ENCODE data around the gene DPF3. TPM values are rescaled to one million over a fixed set of nuclear protein-coding genes. Genes with fewer than 3 reads are reported as not detected.

DPF3 gene
- total RNA-seq, 1 experiment from 2014 or later: not detected

DNA sequence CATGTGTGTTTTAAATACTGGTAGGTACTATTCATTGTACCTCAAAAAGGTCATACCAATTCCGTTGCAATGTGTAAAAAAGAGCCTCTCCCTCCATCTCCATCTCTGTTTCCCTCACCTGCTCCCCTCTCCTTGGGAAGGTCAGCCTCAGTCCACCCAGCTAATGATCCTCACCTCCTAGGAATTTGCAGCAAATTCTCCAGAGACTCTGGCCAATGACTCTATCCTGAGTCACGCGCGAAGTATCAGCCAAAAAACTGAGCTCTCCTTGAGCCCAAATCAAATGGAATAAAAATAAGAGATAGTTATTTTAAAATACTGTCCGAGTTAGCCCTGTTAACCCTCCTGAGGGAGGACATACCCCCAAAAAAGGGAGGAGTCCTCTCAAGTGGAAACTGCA is 148.4 kb downstream of the DPF3 start:
- in situ Hi-C loops (cut with HindIII; ENCODE audit: low pct_unique_long_range_greater_than_20kb, low sequenced_read_pairs): no loop called here
- Histone ChIP-seq H3K4me3 (ENCODE audit: low read depth in 2 of 2, low read length in 2 of 2) (no peak overlapping the region), H3K27ac (ENCODE audit: low read length) (no peak overlapping the region), H3K36me3 (ENCODE audit: control insufficient read depth, insufficient read depth, low read length) (no peaks in the 10 kb centered on the region), H3K4me1 (ENCODE audit: control insufficient read depth, insufficient read depth, low read length) (no peaks in the 10 kb centered on the region), H3K9me3 (ENCODE audit: control insufficient read depth, insufficient read depth, low read depth, low read length) (no peaks in the 10 kb centered on the region), H3K27me3 (ENCODE audit: control insufficient read depth, insufficient read depth, low read length) (no peaks in the 10 kb centered on the region)
- no peak for ATAC-seq
- TF ChIP-seq SIN3A (IDR thresholded peaks at IDR 0.05; ENCODE audit: borderline replicate concordance, insufficient read depth, low read depth, low read length) (no peak), POLR2AphosphoS5 (IDR thresholded peaks at IDR 0.05; ENCODE audit: low read depth, low read length) (no peak), TCF7L2 (IDR thresholded peaks at IDR 0.05; ENCODE audit: low read depth, low read length) (no peak)
- TF ChIP-seq, protein P1, sequence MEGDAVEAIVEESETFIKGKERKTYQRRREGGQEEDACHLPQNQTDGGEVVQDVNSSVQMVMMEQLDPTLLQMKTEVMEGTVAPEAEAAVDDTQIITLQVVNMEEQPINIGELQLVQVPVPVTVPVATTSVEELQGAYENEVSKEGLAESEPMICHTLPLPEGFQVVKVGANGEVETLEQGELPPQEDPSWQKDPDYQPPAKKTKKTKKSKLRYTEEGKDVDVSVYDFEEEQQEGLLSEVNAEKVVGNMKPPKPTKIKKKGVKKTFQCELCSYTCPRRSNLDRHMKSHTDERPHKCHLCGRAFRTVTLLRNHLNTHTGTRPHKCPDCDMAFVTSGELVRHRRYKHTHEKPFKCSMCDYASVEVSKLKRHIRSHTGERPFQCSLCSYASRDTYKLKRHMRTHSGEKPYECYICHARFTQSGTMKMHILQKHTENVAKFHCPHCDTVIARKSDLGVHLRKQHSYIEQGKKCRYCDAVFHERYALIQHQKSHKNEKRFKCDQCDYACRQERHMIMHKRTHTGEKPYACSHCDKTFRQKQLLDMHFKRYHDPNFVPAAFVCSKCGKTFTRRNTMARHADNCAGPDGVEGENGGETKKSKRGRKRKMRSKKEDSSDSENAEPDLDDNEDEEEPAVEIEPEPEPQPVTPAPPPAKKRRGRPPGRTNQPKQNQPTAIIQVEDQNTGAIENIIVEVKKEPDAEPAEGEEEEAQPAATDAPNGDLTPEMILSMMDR (IDR thresholded peaks at IDR 0.05): no peak
- TF ChIP-seq, protein P2, sequence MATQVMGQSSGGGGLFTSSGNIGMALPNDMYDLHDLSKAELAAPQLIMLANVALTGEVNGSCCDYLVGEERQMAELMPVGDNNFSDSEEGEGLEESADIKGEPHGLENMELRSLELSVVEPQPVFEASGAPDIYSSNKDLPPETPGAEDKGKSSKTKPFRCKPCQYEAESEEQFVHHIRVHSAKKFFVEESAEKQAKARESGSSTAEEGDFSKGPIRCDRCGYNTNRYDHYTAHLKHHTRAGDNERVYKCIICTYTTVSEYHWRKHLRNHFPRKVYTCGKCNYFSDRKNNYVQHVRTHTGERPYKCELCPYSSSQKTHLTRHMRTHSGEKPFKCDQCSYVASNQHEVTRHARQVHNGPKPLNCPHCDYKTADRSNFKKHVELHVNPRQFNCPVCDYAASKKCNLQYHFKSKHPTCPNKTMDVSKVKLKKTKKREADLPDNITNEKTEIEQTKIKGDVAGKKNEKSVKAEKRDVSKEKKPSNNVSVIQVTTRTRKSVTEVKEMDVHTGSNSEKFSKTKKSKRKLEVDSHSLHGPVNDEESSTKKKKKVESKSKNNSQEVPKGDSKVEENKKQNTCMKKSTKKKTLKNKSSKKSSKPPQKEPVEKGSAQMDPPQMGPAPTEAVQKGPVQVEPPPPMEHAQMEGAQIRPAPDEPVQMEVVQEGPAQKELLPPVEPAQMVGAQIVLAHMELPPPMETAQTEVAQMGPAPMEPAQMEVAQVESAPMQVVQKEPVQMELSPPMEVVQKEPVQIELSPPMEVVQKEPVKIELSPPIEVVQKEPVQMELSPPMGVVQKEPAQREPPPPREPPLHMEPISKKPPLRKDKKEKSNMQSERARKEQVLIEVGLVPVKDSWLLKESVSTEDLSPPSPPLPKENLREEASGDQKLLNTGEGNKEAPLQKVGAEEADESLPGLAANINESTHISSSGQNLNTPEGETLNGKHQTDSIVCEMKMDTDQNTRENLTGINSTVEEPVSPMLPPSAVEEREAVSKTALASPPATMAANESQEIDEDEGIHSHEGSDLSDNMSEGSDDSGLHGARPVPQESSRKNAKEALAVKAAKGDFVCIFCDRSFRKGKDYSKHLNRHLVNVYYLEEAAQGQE (IDR thresholded peaks at IDR 0.05; ENCODE audit: insufficient read depth in 1 of 2, low read depth in 2 of 2, low read length in 1 of 2): no peak
- CTCF ChIA-PET: no interaction called here
- BruUV-seq (replicated peaks): no TSS peak
- DNase-seq (ENCODE audit: low read depth, low spot score): no peak
- POLR2A ChIA-PET: no interaction called here
- intact Hi-C loops (cut with micrococcal nuclease; ENCODE audit: unreplicated experiment): no loop called here

DNA sequence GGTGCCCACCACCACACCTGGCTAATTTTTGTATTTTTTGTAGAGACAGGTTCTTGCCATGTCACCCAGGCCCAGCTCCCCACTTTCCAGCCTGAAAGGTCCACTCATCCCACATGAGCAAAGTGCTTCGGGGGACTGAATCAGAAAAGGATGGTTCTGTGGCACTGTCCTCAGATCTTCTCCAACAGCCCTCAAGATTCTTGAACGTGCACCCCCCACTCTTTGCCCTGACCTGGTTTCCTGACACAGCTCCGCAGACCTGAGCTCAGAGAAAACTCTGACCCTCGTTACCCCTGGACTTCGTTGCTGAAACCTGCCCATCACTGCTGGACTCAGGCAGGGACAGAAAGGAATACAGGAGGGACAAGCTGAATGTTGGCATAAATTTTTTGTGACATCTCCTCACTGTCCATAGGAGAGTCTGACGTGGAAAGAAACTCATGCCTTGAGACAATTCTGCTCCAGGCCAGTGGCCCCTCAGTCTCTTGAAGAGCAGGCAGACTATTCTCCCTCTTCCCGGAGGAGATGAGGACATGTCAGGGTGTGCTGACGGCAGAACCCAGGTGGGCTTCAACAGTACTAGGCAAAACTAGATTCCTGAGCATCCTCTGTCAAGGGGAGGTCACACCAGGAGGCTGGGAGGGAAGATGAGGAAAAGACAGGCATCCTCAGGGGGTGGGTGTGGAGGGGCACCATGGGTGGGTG is 149.3 kb downstream of the DPF3 start:
- Histone ChIP-seq H3K4me1 (ENCODE audit: control insufficient read depth, insufficient read depth, low read length) (no peaks in the 10 kb centered on the region), H3K9me3 (ENCODE audit: control insufficient read depth, insufficient read depth, low read depth, low read length) (no peaks in the 10 kb centered on the region), H3K27ac (ENCODE audit: low read length) (no peak overlapping the region), H3K4me3 (ENCODE audit: low read depth in 2 of 2, low read length in 2 of 2) (no peak overlapping the region), H3K36me3 (ENCODE audit: control insufficient read depth, insufficient read depth, low read length) (no peaks in the 10 kb centered on the region), H3K27me3 (ENCODE audit: control insufficient read depth, insufficient read depth, low read length) (no peaks in the 10 kb centered on the region)
- intact Hi-C loops (cut with micrococcal nuclease; ENCODE audit: unreplicated experiment) (no loop called here), in situ Hi-C loops (cut with HindIII; ENCODE audit: low pct_unique_long_range_greater_than_20kb, low sequenced_read_pairs) (no loop called here)
- ChIA-PET POLR2A (no interaction called here), CTCF (no interaction called here)
- TF ChIP-seq, protein P1 (IDR thresholded peaks at IDR 0.05): no peak
- TF ChIP-seq POLR2AphosphoS5 (IDR thresholded peaks at IDR 0.05; ENCODE audit: low read depth, low read length) (no peak), SIN3A (IDR thresholded peaks at IDR 0.05; ENCODE audit: borderline replicate concordance, insufficient read depth, low read depth, low read length) (no peak), TCF7L2 (IDR thresholded peaks at IDR 0.05; ENCODE audit: low read depth, low read length) (no peak)
- TF ChIP-seq, protein P2 (IDR thresholded peaks at IDR 0.05; ENCODE audit: insufficient read depth in 1 of 2, low read depth in 2 of 2, low read length in 1 of 2): no peak
- no peak for ATAC-seq
- DNase-seq (ENCODE audit: low read depth, low spot score): no peak
- BruUV-seq (replicated peaks): no TSS peak
